ENCODE measurements around the gene MYO16.

The MYO16 gene

DNA sequence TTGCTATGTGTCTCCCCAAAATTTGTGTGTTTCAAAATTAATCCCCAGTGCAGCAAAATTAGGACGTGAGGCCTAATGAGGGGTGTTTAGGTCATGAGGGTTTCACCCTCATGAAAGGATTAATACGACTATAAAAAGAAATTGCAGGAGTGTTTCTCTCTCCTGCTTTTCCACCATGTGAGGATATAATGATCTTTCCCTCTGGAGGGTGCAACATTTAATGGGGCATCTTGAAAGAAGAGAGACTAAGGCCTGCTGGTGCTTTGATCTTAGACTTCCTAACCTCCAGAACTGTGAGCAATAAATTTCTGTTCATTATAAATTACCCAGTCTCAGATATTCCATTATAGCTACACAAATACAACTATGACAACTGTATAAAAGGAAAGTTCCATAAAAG is 183.2 kb downstream of the MYO16 start:
- DNase-seq, result no peak

DNA sequence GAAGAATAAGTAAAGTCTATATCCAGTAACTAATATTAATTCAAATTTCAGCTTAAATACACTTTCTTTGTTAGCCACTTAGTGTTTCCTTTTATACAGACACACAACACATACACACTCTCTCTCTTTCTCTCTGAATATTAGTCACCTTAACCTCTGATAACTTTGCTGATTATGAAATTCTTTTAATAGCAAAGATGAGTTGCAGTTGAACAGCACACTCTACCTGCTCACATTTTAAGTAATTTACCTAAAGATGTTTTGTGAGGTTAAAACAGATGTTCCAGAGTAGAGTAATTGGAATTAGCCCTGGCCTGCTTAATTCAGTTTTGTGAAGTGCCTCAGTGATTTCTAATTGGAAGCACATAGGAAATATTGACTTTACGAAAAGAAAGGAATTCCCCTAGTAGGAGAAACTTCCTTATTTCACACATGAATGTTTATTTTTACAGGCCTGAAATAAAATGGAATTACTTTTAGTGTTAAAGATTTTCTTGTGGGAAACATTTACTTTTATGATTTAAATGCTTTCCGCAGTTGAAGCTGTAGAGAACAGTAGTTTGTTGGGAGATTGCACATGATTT is 184.3 kb downstream of the MYO16 start:
- DNase-seq, result no peak

DNA sequence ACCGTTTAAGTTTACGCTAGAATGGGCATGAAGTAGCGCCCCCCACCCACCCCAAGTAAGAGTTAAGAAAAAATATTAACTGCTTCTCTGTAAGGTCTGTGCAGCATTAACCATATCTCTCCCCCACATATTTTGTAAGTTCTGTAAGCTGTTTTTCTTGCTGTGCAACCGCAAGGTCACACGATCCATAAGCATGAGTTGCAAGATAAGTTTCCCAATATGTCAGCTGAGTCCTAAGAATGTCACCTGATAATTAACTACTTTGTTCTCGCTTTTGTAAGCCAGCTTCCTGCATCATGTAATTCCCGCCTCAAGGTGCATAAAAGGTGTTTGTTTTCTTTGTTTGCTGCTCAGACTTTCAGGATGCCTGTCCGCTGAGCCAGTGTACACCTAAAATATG is 187.0 kb downstream of the MYO16 start:
- no peak for DNase-seq

DNA sequence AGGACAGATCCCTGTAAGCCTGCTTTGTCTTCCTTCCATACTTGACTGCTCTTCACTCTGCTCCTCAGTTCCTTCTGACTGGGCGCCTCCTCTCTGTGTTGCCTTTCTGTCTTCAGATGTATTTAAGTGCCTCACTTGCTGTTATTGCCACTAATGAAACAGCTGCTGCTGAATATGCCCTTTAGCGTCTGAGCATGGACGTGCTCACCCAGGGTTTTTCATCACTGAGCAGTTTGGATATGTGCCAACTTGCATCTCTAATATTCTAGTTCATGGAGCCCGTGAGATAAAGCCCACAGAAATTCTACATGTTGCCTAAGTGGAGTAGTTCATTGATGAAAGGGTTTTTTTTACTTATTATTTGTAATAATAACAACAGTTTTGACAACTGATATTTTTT is 198.2 kb downstream of the MYO16 start:
- no peak for DNase-seq

DNA sequence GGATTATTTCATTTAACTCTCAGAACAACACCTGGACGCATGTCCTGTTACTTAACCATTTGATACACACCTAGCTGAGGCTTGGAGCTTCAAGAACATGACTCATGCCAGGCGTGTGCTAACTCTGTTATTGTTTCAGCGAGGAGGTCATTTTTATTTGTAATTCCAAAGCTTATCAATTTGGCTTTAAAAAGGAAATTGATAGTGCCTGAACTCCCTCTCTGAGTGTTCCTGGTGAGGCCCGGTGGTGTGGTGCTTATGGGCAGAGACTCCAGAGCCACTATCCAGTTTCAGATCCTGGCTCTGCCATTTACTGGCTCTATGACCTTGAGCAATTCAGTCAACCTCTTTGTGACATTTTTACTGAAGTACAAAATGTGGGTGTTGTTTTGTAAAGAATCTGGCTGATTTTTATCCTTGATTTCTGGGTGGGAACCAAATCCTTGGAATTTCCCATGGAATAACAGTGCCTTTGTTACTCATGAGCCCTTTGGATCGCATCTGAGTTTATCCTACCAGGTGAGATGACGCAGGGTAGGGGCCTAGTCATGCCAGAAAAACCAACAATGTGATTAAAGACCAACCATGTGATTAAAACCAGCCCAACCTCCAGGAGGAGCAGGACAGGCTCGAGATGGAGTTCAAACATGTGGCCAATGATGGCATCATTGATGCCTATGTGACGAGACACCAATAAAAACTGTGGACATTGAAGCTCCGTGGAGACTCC is 198.8 kb downstream of the MYO16 start:
- no peak for DNase-seq

DNA sequence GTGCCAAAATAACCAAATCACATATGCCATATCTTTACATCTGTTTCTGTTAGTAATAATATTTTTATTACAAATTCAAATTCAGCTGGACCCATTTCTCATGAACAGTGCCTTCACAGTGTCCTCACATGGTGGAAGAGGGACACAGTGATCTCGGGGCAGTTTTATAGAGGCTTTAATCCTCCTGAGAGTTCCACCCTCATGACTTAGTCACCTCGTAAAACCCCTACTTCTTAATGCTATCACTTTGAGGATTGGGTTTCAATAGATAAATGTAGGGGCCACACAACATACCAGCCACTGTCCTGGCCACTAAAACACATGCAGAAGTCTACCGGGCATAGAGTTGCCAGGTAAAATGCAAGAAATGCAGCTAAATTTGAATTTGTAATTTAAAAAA is 201.5 kb downstream of the MYO16 start:
- no peak for DNase-seq

DNA sequence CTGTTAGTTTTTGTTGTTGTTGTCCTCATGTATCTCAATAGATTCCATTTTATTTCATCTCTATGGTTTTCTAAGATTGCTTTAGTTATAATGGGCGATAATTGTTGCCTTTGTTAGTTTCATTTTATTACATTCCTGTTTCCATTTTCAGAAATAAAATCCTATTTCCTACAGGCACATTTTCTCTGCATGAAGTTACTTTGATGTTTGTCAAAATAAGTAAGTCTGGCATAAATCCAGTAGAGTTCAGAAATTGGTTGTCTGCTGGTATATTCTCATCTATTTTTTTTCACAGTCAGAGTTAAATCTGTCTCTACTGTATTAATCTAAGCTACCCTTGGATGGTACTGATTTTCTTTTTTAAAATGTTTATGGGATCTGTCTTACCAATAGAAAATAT is 204.1 kb downstream of the MYO16 start:
- no peak for DNase-seq

DNA sequence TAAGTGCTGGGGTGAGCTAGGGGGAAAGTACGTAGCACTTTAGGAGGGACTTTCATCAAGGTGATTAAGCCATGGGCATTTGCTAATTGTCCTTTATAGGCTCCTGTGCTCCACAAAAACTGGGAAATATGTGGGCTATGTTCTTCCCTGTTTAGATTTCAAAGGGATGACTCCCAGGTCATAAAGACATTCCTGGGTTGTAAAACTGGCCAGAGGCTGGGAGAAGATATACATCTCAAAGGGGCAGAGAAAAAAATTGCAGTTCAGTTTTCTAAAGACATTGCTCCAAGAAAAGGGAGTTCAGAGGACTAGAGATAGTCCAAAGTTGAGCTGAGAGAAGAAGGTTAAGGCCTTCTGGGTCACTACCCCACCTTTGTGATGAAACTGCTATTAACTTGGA is 204.8 kb downstream of the MYO16 start:
- no peak for DNase-seq

DNA sequence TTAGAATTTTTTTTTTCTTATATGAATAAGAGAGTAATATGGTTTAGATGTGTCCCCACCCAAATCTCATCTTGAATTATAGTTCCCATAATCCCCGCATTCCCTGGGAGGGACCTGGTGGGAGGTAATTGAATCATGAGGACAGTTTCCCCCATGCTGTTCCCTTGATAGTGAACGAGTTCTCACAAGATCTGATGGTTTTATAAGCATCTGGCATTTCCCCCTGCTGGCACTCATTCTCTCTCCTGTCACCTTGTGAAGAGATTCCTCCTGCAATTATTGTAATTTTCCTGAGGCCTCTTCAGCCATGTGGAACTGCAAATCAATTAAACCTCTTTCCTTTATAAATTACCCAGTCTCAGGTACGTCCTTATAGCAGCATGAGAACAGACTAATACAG is 205.7 kb downstream of the MYO16 start:
- no peak for DNase-seq

DNA sequence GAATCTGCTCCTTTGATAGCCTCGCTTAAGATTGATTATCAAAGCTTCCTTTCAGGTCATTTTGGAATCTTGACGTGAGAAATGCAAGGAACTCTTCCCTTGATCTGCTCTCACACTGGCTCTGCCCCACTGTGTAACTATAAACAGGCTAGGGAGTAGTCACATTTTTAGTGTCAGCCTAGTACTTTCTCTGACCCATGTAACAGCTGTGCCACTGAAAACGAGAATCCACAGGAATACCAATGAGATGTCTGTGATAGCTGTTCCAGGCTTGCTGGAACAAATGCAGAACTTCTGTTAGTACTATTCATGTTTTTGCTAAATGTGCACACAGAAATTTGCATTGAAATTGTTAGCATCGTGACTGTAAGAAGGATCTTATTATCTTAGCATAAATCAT is 221.3 kb downstream of the MYO16 start:
- no peak for DNase-seq

DNA sequence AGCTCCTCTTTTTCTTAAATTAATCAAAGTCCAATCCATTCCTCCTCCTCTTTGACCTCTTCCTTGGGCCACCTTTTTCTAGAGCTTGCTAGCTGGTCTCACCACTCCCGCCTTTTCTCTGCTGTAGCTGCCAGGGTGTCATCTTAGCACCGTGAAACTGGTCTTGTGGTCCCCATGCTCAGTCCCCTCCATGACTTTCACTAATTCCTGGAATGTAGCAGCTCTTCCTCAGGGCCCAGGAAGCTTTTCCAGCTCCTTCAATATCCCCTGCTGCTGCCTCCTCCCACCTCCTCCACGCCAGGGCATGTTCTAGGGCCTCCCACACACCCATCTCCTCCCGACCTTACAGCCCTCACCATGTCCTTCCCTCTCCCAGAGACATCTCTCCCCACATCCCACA is 222.2 kb downstream of the MYO16 start:
- DNase-seq, result no peak

DNA sequence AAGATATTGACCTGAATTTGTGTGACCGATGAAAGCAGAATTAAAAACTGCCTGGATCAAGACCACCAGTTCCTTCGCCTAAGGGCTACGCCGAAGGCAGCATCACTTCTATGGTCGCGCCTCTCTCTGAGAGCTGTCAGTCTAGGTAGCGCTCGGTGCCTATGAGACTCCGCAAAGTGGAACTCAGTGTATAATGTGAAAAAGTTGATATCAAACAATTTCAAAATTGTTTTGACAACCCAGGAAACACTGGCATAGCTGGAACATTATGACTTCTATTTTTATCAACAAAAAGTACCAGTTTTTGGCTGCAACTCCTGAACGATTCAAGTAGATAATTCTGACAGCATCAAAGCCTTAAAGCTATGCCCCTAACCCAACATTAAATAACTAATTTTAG is 223.6 kb downstream of the MYO16 start:
- DNase-seq, result no peak

DNA sequence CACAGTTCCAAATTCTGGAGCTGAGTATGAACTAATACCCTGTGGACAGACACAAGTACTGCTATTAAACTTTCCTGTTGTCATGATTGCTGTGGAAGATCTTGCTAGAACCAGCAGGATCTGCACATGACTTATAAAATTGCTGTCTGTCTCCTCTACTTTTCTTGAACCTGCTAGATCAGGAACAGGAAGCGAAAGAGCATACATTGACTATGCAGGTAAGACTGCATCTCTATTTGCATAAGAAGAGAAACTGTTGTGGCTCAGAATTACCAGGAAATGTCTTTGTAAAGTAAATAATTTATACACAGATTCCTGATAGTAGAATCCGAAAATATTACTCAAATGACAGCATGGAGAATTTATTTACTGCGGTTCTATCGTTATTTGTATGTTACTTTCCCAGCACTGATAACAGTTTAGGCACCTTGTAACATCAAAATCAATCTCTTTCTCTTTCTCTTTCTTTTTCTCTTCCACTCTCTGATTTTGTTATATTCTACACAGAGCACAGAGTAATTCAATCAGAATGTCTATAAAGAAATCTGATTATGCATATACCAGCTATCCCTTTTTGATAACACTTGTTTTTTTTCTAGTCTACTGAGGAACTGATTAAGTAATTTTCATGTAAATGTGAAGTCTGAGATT is 226.5 kb downstream of the MYO16 start:
- no peak for DNase-seq

DNA sequence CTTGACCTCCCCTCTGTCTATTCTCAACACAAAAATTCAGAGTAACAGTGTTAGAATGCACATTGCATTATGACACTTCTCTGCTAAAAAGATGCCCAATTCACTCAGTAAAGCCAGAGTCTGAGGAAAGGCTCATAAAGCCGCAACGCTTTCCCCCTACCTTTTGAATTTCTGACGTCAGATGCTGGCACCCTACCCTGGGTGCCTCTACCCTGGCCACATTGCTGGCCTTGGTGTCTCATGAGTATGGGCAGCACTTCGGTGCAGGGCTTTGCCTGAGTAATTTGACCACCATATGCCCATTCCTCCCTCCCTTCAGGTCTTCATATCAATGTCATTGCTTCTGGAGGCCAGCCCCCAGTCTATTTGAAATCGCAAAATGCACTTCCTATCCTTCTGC is 229.3 kb downstream of the MYO16 start:
- DNase-seq, result no peak

DNA sequence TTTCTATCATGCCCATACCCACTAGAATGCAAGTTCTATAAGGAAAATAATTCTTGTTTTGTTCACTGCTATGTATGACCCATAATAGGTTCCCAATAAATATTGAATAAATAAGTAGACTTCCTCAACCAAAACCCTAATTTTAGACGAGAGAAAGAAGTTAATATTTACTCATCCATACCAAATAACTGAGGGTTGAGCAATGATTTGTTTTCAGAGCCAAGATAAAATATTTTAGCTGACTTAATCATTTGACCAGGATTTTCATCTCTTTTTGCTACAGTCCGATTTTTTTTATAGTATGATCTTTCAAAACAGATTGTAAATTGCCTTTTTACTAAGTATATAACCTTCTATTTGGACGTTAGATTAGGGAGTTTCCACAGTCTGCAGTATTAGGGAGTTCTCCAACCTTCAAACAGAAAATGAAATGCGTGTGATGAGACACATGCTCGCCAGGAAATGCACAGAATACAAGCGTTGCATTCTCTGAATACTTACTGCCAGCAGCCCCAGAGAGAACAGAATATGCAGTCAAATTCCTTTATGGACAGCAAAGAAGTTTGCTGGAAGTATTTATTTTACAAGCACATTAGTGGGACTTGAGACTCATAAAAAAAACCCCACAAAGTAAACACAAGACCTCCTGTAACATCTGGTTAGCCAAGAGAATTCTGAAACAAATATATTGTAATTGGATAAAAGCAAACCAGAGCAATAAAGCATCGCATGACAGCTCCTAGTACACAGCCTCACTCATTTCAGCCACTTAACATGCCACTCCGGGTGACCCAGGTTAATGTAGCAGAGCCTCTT is 230.0 kb downstream of the MYO16 start:
- no peak for DNase-seq

DNA sequence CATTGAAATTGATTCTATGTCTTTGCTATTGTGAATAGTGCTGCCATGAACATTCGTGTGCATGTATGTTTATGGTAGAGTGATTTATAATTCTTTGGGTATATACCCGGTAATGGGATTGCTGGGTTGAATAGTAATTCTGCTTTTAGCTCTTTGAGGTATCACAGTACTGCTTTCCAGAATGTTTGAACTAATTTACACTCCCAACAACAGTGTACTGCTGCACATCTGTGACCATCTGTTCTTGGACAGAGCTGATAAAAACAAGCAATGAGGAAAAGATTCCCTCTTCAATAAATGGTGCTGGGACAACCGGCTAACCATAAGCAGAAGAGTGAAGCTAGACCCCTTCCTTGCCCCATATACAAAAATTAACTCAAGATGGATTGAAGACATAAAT is 231.0 kb downstream of the MYO16 start:
- no peak for DNase-seq

DNA sequence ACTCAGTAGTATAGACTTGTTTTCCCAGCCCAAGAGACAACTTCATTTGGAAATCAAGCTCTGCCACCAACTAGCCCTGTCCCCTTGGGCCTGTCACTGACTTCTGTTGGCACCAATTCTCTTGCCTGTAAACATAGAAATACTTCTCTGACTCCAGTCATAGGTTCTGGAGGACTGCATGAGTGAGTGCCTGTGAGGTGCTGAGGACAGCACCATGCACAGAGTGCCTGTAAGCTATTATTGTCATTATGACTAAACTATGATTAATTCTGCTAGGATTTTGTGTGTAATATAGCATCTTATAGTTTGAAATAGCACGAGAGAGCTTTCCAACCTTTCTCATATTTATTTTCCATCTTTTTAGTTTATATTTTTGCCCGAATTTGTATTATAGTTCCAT is 247.9 kb downstream of the MYO16 start:
- no peak for DNase-seq

DNA sequence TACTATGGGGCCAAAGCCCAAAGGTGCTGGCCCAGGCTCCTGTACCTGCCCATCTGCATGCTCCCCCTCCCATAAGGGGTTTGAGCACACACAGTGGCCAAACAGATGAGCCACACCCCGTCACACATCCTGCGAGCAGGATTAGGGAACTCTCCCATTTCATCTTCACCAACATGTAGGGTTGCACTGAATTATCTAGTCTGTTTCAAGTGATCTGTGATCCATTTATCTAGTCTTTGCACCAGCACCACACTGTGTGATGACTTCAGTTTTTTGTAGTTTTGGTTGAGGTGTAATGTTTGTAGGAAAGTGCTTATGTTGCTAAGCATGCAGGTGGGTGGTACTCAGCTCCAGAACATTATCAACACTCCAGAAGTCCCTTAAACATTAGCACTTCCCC is 249.3 kb downstream of the MYO16 start:
- no peak for DNase-seq

DNA sequence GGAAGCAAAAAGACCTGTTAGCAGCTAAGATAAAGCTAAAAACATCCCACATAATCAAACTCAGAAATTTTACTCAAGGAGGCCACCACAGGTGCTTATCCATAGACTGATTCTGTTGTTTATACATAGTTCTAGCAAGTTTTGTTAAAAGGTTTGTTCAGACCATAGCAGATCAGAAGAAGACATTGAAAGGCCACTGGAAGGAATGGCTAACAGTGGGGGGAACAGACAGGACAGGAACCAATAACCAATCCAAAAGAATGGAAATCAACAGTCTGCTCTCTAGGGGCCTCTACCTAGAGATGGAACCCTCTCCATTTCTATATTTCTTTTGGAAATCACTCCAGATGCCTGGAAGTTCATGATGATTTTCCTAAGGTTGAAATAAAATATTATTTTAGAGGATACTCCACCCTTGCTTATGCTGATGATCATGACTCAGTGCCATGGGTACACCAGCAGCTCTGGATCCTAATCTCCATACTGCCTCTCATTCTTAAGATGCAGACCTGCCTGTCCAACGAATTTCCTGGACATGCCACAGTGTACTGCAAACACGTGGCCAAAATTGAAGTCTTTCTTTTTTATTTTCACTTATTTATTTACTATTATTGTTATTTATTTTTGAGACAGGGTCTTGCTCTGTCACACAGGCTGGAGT is 260.0 kb downstream of the MYO16 start:
- no peak for DNase-seq

DNA sequence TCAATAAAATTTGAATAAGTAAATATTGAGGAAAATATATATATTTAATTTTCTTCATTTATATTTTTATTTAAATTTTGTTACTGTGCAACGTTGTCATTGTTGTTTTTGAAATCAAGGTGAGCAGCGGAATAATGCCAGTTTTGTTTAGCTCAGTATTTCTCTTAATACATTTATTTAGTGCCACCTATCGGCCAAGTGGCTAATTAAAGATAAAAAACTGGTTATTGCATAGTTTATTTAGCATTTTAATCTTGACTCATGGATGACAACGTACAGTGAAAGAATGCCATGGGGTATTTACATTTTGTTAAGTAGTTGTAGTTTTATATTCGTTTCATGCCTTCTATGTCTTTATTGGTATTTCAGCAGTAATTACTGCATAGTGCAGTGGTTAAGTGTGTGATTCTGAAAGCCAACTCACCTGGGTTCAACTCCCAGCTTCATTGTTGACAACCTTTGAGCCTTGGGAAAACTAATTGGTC is 265.9 kb downstream of the MYO16 start:
- peak in 1 of 2 donors; percentile 44 for DNase-seq

DNA sequence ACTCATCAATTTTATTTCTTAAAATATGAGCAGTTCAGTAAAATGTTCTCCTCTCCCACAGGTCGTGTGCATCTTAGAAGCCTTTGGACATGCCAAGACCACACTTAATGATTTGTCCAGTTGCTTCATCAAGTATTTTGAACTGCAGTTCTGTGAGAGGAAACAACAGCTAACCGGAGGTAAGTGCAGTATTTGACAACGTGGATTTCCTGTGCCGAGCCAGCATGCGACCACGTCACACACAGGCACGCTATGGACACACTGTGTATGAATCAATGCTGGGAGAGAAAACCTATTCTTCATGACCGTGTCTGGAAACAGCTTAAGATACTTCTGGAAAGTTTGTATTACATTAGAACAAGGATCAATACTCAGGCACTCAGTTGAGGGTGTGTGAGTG is 268.5 kb downstream of the MYO16 start:
- DNase-seq, result no peak

DNA sequence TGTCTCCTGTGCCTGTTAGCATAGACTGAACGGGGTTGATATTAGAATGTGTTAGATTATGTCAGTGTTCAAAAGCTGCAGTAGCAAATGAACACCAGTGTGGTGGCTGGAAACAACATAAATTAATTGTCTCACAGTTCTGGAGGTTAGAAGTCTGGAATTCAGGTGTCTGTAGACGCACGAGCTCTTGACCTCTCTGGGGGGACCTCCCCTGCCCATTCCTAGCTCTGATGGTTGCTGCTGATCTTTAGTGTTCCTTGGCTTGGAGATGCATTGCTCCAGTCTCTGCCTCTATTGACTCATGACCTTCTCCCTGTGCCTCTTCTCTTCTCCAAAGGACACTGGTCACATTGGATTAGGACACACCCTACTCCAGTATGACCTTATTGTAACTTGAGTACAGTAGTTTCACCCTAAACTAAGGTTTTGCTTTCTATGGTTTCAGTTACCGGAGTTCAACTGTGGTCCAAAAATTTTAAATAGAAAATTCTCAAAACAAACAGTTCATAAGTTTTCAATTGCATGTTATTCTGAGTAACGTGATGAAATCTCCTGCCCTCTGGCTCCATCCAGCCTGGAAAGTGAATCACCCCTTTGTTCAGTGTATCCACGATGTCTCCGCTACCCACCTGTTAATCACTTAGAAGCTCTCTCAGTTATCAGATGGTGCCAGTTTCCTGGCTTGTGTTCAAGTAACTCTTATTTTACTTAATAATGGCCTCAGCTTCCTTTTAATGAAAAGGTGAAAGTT is 273.2 kb downstream of the MYO16 start:
- no peak for DNase-seq
